Naive B cell (primary cell): ENCODE data around the gene PALLD. TPM values are rescaled to one million over a fixed set of nuclear protein-coding genes. Genes with fewer than 3 reads are reported as not detected.
A peak's percentile ranks its signal among the peaks of the same experiment; 100 is the strongest.
"Not testable (repeated sequence)": the region's sequence is repeated elsewhere in the genome, so short reads cannot be mapped to it uniquely, and the experiment has no call there.

Source experiments
- ATAC-seq, 2 donors: fragments of 150-1000 bp; cut with Tn5 transposase; 2 replicates each; pipeline ENCODE4 v1.10.0; 2021; ENCODE audit warnings: low read depth in 2 of 2, mild to moderate bottlenecking in 2 of 2, moderate library complexity in 2 of 2
- DNase-seq: peaks from one replicate; pipeline ENCODE4 v3.0.0; 2022
- H3K27ac Mint-ChIP-seq, 6 donors: one replicate each; pipeline ENCODE4 v1.8.0; 2020 to 2022; ENCODE audit warnings: mild to moderate bottlenecking in 6 of 6, mixed read lengths in 6 of 6, moderate library complexity in 5 of 6, inconsistent platforms in 2 of 6
- H3K27me3 Mint-ChIP-seq, 3 donors: one replicate each; pipeline ENCODE4 v1.8.0; 2021 to 2022; ENCODE audit warnings: mixed read lengths in 3 of 3, mild to moderate bottlenecking in 1 of 3
- H3K36me3 Mint-ChIP-seq, 2 donors: one replicate each; pipeline ENCODE4 v1.8.0; 2020 to 2022; ENCODE audit warnings: mixed read lengths in 2 of 2, inconsistent platforms in 1 of 2, mild to moderate bottlenecking in 1 of 2
- H3K4me1 Mint-ChIP-seq, 3 donors: one replicate each; pipeline ENCODE4 v1.8.0; 2020 to 2022; ENCODE audit warnings: mixed read lengths in 3 of 3, inconsistent platforms in 1 of 3, mild to moderate bottlenecking in 1 of 3, moderate library complexity in 1 of 3
- H3K4me3 Mint-ChIP-seq, 8 donors: one replicate each; pipeline ENCODE4 v1.8.0; 2020 to 2022; ENCODE audit warnings: mild to moderate bottlenecking in 8 of 8, mixed read lengths in 8 of 8, moderate library complexity in 8 of 8, inconsistent platforms in 2 of 8
- H3K9me3 Mint-ChIP-seq, 7 donors: one replicate each; pipeline ENCODE4 v1.8.0; 2020 to 2022; ENCODE audit warnings: mixed read lengths in 7 of 7, mild to moderate bottlenecking in 5 of 7, inconsistent platforms in 2 of 7, moderate library complexity in 1 of 7
- polyA plus RNA-seq, 6 donors: library from polyadenylated mRNA; unstranded; fragments of 300-500 nt; fragmentation: Illumina TruSeq; gene quantifications; one replicate each; pipeline ENCODE4 v1.2.3, GENCODE V29; 2021; ENCODE audit warnings: low read depth in 6 of 6

Gene PALLD
- polyA plus RNA-seq, 6 donors from 2014 or later = 0.58 to 0.83 (median 0.78) TPM; not detected in 2

DNA sequence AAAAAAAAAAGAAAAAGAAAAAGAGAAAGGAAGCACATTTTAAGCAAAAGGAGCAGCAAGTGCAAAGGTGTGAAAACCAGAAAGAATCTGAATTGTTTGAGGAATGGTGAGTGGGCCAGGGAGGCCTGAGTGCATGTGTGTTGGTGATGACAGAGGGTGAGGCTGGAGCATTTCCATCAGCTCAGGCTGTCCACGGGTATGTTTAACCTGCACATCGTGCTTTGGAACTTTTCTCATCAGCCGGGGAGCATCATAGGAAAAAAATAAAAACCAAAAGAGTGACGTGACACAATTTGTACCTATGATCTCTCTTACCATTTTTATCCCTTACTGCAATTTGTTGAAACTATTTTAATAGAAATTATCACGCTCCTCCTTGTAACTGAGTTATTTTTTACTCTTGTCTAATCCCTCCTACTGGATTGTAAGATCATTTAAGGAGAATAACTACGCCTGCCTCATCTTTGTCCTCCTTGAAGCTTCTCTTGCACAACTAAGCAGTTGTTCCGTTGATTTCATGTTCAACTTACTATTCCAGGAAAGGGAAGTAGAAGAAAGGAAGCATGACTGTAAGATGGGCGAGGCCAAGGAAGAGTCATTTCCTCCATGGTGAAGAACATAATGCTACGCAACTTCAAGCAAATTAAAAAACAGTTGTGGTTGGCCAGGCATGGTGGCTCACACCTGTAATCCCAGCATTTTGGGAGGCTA is 7.0 kb downstream of the PALLD start:
- DNase-seq (no peak), ATAC-seq (no peak)
- Mint-ChIP-seq H3K36me3 (no peaks in the 10 kb centered on the region), H3K27me3 (peaks cover 0 to 15% (median 0%) of the 10 kb centered on the region in 3 donors), H3K4me3 (peak overlapping the region in 1 of 8 donors; percentile 51), H3K9me3 (peaks cover 0 to 1% (median 0%) of the 10 kb centered on the region in 7 donors), H3K4me1 (peaks cover 0 to 11% (median 3%) of the 10 kb centered on the region in 3 donors), H3K27ac (peak overlapping the region in 1 of 6 donors; percentile 72)

GRCh38 chr4:168504526-168504925 is 7.7 kb downstream of the PALLD start:
- Mint-ChIP-seq H3K4me1 (peaks cover 0 to 11% (median 3%) of the 10 kb centered on the region in 3 donors), H3K27me3 (peaks cover 0 to 16% (median 0%) of the 10 kb centered on the region in 3 donors), H3K4me3 (peak overlapping the region in 1 of 8 donors; percentile 23), H3K36me3 (no peaks in the 10 kb centered on the region), H3K27ac (peak overlapping the region in 1 of 6 donors; percentile 61), H3K9me3 (peaks cover 0 to 1% (median 0%) of the 10 kb centered on the region in 7 donors)
- ATAC-seq (no peak), DNase-seq (no peak)

- Mint-ChIP-seq H3K36me3 (no peaks in the 10 kb centered on the region), H3K9me3 (peaks cover 0 to 1% (median 0%) of the 10 kb centered on the region in 7 donors), H3K4me1 (peaks cover 0 to 11% (median 3%) of the 10 kb centered on the region in 3 donors), H3K4me3 (no peak overlapping the region), H3K27me3 (peaks cover 0 to 11% (median 0%) of the 10 kb centered on the region in 3 donors), H3K27ac (no peak overlapping the region)
- ATAC-seq (no peak), DNase-seq (no peak)
These were observed 9.2 kb downstream of the PALLD start for GRCh38 chr4:168506014-168506413.

DNA sequence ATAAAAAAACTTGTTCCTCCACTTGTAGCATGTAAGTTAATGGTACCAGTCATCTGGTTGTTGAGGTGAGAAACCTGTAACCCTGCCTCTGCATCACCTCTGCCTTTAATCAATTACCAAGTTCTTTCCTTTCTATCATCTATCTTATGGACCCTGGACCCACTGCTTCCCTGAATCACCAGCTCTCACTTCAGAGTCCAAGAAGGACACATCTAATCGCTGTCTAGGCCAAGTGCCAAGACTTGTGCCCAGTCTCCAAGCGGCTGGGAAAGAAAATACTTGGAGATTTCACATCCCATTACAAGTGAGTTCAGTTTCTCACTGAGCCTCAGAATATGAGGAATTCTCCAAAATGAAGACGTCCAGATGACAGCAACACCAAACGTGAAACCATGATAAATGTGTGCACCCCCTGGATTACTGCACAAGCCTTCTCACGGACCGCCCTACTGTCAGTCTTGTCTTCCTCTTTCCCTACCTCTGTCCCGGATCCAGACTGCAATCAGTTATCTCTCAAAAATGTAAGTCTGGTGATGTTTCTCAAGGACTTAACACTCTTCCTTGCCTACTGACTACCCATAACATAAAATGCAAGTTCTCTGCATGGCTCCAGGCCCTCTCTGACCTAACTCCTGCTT is 10.4 kb downstream of the PALLD start:
- peaks cover 0 to 8% (median 0%) of the 10 kb centered on the region in 3 donors for H3K27me3 Mint-ChIP-seq
- H3K4me1 Mint-ChIP-seq = peaks cover 0 to 11% (median 3%) of the 10 kb centered on the region in 3 donors
- ATAC-seq (no peak), DNase-seq (no peak)
- no peak overlapping the region for H3K4me3 Mint-ChIP-seq
- H3K27ac Mint-ChIP-seq = no peak overlapping the region
- peaks cover 0 to 1% (median 0%) of the 10 kb centered on the region in 7 donors for H3K9me3 Mint-ChIP-seq
- no peaks in the 10 kb centered on the region for H3K36me3 Mint-ChIP-seq

DNA sequence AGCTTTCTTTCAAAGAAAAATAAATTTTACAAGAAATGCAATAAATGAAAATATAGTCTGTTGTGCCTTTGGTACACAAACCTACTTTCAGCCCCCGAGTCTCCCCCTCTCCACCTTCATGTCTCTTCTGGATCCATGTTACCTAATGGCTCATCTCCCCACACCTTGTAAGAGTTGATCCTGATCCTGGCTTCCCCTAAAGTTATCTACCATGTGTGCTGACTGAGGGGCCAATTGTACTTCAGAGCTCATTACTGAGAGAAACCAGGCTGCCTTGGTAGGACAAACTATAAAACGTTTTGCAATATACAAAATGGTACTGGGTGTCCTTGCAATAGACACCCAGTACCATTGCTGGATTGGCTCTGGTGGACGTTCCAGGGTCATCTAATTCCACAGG is 11.8 kb downstream of the PALLD start:
- Mint-ChIP-seq H3K4me1 (peaks cover 0 to 8% (median 3%) of the 10 kb centered on the region in 3 donors), H3K27ac (no peak overlapping the region), H3K4me3 (no peak overlapping the region), H3K27me3 (peaks cover 0 to 8% (median 0%) of the 10 kb centered on the region in 3 donors), H3K36me3 (no peaks in the 10 kb centered on the region), H3K9me3 (peaks cover 0 to 1% (median 0%) of the 10 kb centered on the region in 7 donors)
- DNase-seq (no peak), ATAC-seq (no peak)

GRCh38 chr4:168509786-168510185 is 12.9 kb downstream of the PALLD start:
- H3K4me1 Mint-ChIP-seq = no peaks in the 10 kb centered on the region
- no peak overlapping the region for H3K27ac Mint-ChIP-seq
- no peak for ATAC-seq
- no peak overlapping the region for H3K4me3 Mint-ChIP-seq
- H3K36me3 Mint-ChIP-seq = no peaks in the 10 kb centered on the region
- H3K9me3 Mint-ChIP-seq = no peaks in the 10 kb centered on the region
- H3K27me3 Mint-ChIP-seq = peaks cover 0 to 4% (median 0%) of the 10 kb centered on the region in 3 donors
- DNase-seq = no peak

DNA sequence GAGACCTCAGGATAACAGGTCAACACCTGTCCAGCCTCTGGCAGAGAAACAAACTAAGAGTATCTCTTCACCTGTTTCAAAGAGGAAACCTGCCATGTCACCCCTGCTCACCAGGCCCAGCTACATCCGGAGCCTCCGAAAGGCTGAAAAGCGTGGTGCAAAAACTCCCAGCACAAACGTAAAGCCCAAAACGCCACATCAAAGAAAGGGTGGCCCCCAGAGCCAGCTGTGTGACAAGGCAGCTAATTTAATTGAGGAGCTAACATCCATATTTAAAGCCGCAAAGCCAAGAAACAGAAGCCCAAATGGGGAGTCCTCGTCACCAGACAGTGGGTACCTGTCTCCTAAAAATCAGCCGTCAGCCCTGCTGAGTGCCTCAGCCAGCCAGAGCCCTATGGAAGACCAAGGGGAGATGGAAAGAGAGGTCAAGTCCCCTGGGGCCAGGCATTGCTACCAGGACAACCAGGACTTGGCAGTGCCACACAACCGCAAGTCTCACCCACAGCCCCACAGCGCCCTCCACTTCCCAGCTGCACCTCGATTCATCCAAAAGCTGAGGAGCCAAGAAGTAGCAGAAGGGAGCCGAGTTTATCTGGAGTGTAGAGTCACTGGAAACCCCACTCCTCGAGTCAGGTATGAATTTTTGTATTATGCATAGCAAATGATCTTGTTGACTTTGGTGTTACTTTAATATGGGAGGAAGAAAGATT is 15.1 kb downstream of the PALLD start:
- no peak overlapping the region for H3K4me3 Mint-ChIP-seq
- H3K27ac Mint-ChIP-seq = no peak overlapping the region
- H3K36me3 Mint-ChIP-seq = no peaks in the 10 kb centered on the region
- no peak for DNase-seq
- H3K27me3 Mint-ChIP-seq = peaks cover 0 to 4% (median 0%) of the 10 kb centered on the region in 3 donors
- no peaks in the 10 kb centered on the region for H3K4me1 Mint-ChIP-seq
- no peaks in the 10 kb centered on the region for H3K9me3 Mint-ChIP-seq
- ATAC-seq = no peak

DNA sequence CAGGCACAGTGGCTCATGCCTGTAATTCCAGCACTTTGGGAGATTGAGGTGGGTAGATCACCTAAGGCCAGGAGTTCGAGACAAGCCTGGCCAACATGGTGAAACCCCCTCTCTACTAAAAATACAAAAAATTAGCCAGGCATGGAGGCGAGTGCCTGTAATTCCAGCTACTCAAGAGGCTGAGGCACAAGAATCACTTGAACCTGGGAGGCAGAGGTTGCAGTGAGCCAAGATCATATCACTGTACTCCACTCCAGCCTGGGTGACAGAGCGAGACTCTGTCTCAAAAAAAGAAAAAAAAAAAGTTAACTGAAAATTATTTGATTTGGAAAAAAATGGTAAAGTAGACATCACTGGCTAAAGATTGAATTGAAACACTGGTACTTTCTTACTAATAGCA is 17.0 kb downstream of the PALLD start:
- not testable (repeated sequence) for H3K9me3 Mint-ChIP-seq, H3K4me1 Mint-ChIP-seq, H3K27ac Mint-ChIP-seq, DNase-seq, H3K36me3 Mint-ChIP-seq, H3K4me3 Mint-ChIP-seq, ATAC-seq, H3K27me3 Mint-ChIP-seq

GRCh38 chr4:168514249-168514852 is 17.5 kb downstream of the PALLD start:
- DNase-seq (no peak), ATAC-seq (no peak)
- no peak overlapping the region for H3K4me3 Mint-ChIP-seq
- H3K4me1 Mint-ChIP-seq = no peaks in the 10 kb centered on the region
- no peaks in the 10 kb centered on the region for H3K36me3 Mint-ChIP-seq
- H3K27me3 Mint-ChIP-seq = peaks cover 0 to 10% (median 8%) of the 10 kb centered on the region in 3 donors
- no peaks in the 10 kb centered on the region for H3K9me3 Mint-ChIP-seq
- no peak overlapping the region for H3K27ac Mint-ChIP-seq

DNA sequence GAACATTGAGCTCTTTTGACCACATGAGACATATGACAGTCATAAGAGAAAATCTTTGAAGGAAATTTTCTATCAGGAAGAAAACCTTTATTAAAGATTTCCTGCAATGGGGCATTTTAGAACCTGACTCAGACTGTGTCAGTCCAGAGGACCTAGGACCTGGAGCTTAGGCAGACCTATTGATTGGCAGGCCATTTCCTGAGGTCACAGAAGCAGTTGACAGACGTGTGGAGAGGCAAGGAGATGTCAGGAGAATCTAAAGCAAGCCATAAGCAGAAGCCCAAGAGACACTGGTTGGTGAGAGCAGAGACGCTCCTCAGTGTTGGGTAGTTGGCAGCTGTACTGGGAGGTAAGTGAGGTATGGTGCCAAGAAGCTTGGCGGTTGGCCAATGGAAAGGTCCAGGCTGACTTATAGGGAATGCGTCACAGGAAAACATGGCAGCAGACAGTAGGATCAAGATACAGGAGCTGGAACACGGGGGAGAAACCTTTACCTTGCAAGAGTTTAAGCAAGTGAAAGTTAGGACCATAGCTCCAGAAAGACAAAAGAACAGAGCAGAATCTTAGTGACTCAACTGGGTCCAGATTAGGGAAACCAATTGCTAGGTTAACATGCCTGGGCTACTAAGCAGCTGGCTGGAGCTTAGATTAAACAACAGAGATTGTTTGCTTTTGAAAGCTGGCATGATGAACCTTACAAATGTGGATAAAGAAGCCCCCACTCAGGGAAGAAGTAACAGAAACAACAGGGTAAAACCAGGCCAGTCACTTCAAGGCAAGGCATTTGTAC is 18.6 kb downstream of the PALLD start:
- Mint-ChIP-seq H3K27me3 (peaks cover 0 to 12% (median 8%) of the 10 kb centered on the region in 3 donors), H3K27ac (no peak overlapping the region), H3K4me3 (no peak overlapping the region), H3K36me3 (no peaks in the 10 kb centered on the region), H3K4me1 (no peaks in the 10 kb centered on the region), H3K9me3 (no peaks in the 10 kb centered on the region)
- ATAC-seq = no peak
- DNase-seq = no peak

- Mint-ChIP-seq H3K27ac (no peak overlapping the region), H3K4me1 (no peaks in the 10 kb centered on the region), H3K36me3 (no peaks in the 10 kb centered on the region), H3K4me3 (no peak overlapping the region), H3K9me3 (no peaks in the 10 kb centered on the region), H3K27me3 (peaks cover 0 to 17% (median 8%) of the 10 kb centered on the region in 3 donors)
- ATAC-seq = no peak
- DNase-seq = no peak
These were observed 20.0 kb downstream of the PALLD start for GRCh38 chr4:168516841-168517240.

GRCh38 chr4:168519576-168519975 is 22.7 kb downstream of the PALLD start:
- no peak for DNase-seq
- Mint-ChIP-seq H3K27me3 (peaks cover 0 to 17% (median 8%) of the 10 kb centered on the region in 3 donors), H3K36me3 (no peaks in the 10 kb centered on the region), H3K4me1 (no peaks in the 10 kb centered on the region), H3K9me3 (no peaks in the 10 kb centered on the region), H3K27ac (no peak overlapping the region), H3K4me3 (no peak overlapping the region)
- ATAC-seq = no peak

DNA sequence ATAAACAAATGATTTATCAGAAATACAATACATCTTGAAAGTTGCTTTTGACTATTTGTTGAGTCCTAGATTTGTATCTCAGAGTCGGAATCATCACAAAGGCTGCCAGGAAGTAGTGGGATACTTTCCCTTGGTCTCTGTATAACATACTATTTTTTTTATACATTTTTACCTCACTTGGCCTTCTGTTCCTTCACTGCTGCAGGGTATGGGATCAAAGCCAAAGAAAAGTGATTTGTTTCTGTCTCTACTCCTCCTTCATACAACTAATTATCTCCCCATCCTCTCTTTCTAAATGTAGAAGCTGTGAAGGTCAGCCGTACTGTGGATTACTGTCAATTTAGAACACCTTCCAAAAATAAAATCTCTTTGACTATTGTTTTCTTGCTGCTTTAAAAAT is 24.9 kb downstream of the PALLD start:
- ATAC-seq = no peak
- peaks cover 0 to 38% (median 8%) of the 10 kb centered on the region in 3 donors for H3K27me3 Mint-ChIP-seq
- no peaks in the 10 kb centered on the region for H3K4me1 Mint-ChIP-seq
- H3K27ac Mint-ChIP-seq = no peak overlapping the region
- no peaks in the 10 kb centered on the region for H3K9me3 Mint-ChIP-seq
- no peaks in the 10 kb centered on the region for H3K36me3 Mint-ChIP-seq
- no peak overlapping the region for H3K4me3 Mint-ChIP-seq
- no peak for DNase-seq
